PC-3 (cell line): Measurements from ENCODE around the gene NKPD1. TPM values are rescaled to one million over a fixed set of nuclear protein-coding genes. Genes with fewer than 3 reads are reported as not detected.

Experiments used
- ATAC-seq: fragments of 200-7000 bp; cut with Tn5 transposase; 2 replicates; pipeline ENCODE4 v1.9.1; 2020; ENCODE audit warnings: mild to moderate bottlenecking, moderate library complexity
- BruUV-seq: library from RNA; stranded (reverse); fragments of 400-500 nt; replicated peaks from 2 replicates; lab custom pipeline; 2021; lab: Mats Ljungman, UMichigan
- CTCF ChIA-PET: fragments of 300-600 bp; sonication (Branson Sonifier 250); formaldehyde crosslinking; loops from one replicate; lab custom pipeline; 2022; ENCODE audit warnings: antibody characterized with exemption; lab: Charles Lee
- POLR2A ChIA-PET: fragments of 300-600 bp; sonication (Branson Sonifier 250); formaldehyde crosslinking; loops from one replicate; lab custom pipeline; 2022; ENCODE audit warnings: antibody characterized with exemption; ENCODE audit not compliant: unreplicated experiment; lab: Charles Lee
- DNase-seq: peaks from one replicate; pipeline ENCODE4 v3.0.0-alpha.2; 2015
- H2AFZ ChIP-seq: fragments of 300-600 bp; sonication (generic); 2 replicates; pipeline ENCODE4 v1.6.0; 2016; ENCODE audit warnings: antibody characterized with exemption, low read length
- H3F3A ChIP-seq: fragments of 300-600 bp; sonication (generic); one replicate; pipeline ENCODE4 v1.6.0; 2017; ENCODE audit warnings: antibody characterized with exemption, low read length, control low read depth, mild to moderate bottlenecking; ENCODE audit not compliant: unreplicated experiment
- H3K27ac ChIP-seq: fragments of 300-600 bp; sonication (generic); 2 replicates; pipeline ENCODE4 v1.5.1; 2016; ENCODE audit warnings: mild to moderate bottlenecking, low read length
- H3K27me3 ChIP-seq: fragments of 300-600 bp; sonication (generic); 2 replicates; pipeline ENCODE4 v1.6.1; 2016; ENCODE audit warnings: low read length, mixed read lengths
- H3K36me3 ChIP-seq: fragments of 300-600 bp; sonication (generic); 2 replicates; pipeline ENCODE4 v1.6.1; 2016; ENCODE audit warnings: low read depth, mixed run types, low read length, mixed read lengths
- H3K4me1 ChIP-seq: fragments of 300-600 bp; sonication (generic); 2 replicates; pipeline ENCODE4 v1.5.1; 2016; ENCODE audit warnings: low read length; ENCODE audit not compliant: insufficient read depth
- H3K4me2 ChIP-seq: fragments of 300-600 bp; sonication (generic); 2 replicates; pipeline ENCODE4 v1.6.0; 2016; ENCODE audit warnings: low read length
- H3K4me3 ChIP-seq: fragments of 300-600 bp; sonication (generic); 2 replicates; pipeline ENCODE4 v1.5.1; 2016; ENCODE audit warnings: mild to moderate bottlenecking, low read length, mixed read lengths
- H3K79me2 ChIP-seq: fragments of 300-600 bp; sonication (generic); 2 replicates; pipeline ENCODE4 v1.6.1; 2017; ENCODE audit warnings: low read length, mixed read lengths
- H3K9ac ChIP-seq: fragments of 300-600 bp; sonication (generic); 2 replicates; pipeline ENCODE4 v1.6.0; 2016; ENCODE audit warnings: mild to moderate bottlenecking, low read length
- H3K9me2 ChIP-seq: fragments of 300-600 bp; sonication (generic); replicated peaks from 2 replicates; pipeline ENCODE4 v1.6.1; 2016; ENCODE audit warnings: mixed run types, low read length, mixed read lengths
- H3K9me3 ChIP-seq: fragments of 300-600 bp; sonication (generic); 2 replicates; pipeline ENCODE4 v1.6.1; 2016; ENCODE audit warnings: low read length, mixed read lengths
- H4K20me1 ChIP-seq: fragments of 300-600 bp; sonication (generic); 2 replicates; pipeline ENCODE4 v1.6.1; 2016; ENCODE audit warnings: low read length, mixed read lengths
- EZH2 ChIP-seq: fragments of 300-600 bp; sonication (generic); IDR thresholded peaks from one replicate; pipeline ENCODE4 v1.6.1; 2017; ENCODE audit warnings: antibody characterized with exemption, mild to moderate bottlenecking, low read length; ENCODE audit not compliant: unreplicated experiment
- EZH2phosphoT487 ChIP-seq: fragments of 300-600 bp; sonication (generic); IDR thresholded peaks from 2 replicates; pipeline ENCODE4 v1.6.1; 2018; ENCODE audit warnings: mild to moderate bottlenecking, antibody characterized with exemption, low read length, borderline replicate concordance
- intact Hi-C: fragments of 100-400 bp; cut with micrococcal nuclease; formaldehyde crosslinking; loops from 2 replicates; pipeline ENCODE4 v1.9.0; 2023
- total RNA-seq: library from RNA; depleted of rRNA; stranded (reverse); fragments of >200 nt; gene quantifications from 2 replicates; pipeline ENCODE4 v1.2.3, GENCODE V29; 2014
- TF ChIP-seq, protein P1 (sequence below): fragments of 300-600 bp; sonication (generic); conservative IDR thresholded peaks from 2 replicates; pipeline ENCODE4 v1.5.1; 2017; ENCODE audit warnings: antibody characterized with exemption, low read depth, mild to moderate bottlenecking, low read length

Gene NKPD1
- total RNA-seq, 1 experiment from 2014 or later: 1.1 TPM

DNA sequence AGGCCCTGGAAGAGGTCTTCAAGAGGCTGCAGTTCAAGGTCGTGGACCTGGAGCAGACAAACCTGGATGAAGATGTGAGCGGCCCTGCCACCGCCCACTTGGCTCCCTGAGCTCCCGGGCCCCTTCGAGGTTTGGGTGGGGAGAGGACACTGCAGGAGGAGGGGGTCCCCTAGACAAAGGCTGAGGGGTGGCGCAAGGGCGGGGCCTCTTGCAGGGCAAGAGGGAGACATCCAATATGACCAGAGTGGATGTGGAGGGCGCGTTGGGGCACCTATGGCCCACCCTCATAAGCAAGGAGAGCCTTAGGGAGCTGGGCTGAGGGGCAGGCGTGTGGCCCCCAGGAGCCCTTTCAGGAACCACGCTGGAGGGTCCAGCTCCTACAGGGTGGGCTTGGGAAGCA lies 20.2 kb downstream of the NKPD1 start:
- BruUV-seq: no TSS peak
- H3K36me3 ChIP-seq: no peaks in the 10 kb centered on the region
- ATAC-seq: no peak

DNA sequence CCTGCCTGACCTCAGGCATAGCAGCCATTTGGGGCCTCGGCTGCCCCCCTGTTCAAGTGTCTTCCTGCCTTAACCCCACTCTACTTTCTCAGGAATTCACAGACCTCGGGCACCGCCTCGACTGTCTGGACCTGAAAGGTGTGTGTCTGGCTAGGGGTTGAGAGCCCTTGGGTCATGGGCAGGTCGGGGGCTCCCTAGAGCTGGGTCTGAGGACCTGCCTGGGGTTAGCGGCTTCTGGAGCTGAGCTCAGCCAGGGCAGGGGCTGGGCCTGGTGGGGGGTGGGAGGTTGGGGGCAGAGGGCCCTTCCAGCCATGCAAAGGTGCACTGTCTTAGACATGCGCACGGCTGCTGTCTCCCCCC lies 20.7 kb downstream of the NKPD1 start:
- no peak overlapping the region for H2AFZ ChIP-seq
- no peaks in the 10 kb centered on the region for H3K27me3 ChIP-seq
- no peak for DNase-seq
- H3K4me3 ChIP-seq: no peak overlapping the region
- H3F3A ChIP-seq: no peaks in the 10 kb centered on the region
- CTCF ChIA-PET: no interaction called here
- no peak for ATAC-seq
- H3K9me3 ChIP-seq: no peaks in the 10 kb centered on the region
- no peak overlapping the region for H3K27ac ChIP-seq
- no peak overlapping the region for H3K4me2 ChIP-seq
- no peaks in the 10 kb centered on the region for H3K79me2 ChIP-seq
- POLR2A ChIA-PET: no interaction called here
- no peak for TF ChIP-seq EZH2
- TF ChIP-seq, protein P1, sequence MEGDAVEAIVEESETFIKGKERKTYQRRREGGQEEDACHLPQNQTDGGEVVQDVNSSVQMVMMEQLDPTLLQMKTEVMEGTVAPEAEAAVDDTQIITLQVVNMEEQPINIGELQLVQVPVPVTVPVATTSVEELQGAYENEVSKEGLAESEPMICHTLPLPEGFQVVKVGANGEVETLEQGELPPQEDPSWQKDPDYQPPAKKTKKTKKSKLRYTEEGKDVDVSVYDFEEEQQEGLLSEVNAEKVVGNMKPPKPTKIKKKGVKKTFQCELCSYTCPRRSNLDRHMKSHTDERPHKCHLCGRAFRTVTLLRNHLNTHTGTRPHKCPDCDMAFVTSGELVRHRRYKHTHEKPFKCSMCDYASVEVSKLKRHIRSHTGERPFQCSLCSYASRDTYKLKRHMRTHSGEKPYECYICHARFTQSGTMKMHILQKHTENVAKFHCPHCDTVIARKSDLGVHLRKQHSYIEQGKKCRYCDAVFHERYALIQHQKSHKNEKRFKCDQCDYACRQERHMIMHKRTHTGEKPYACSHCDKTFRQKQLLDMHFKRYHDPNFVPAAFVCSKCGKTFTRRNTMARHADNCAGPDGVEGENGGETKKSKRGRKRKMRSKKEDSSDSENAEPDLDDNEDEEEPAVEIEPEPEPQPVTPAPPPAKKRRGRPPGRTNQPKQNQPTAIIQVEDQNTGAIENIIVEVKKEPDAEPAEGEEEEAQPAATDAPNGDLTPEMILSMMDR: no peak
- TF ChIP-seq EZH2phosphoT487: no peak
- BruUV-seq: no TSS peak
- no peak overlapping the region for H3K9ac ChIP-seq
- no peaks in the 10 kb centered on the region for H3K9me2 ChIP-seq
- no peaks in the 10 kb centered on the region for H4K20me1 ChIP-seq
- intact Hi-C loops: no loop called here
- no peaks in the 10 kb centered on the region for H3K36me3 ChIP-seq
- no peaks in the 10 kb centered on the region for H3K4me1 ChIP-seq

More for the DNA sequence above, 20.2 kb downstream of the NKPD1 start:
- POLR2A ChIA-PET: no interaction called here
- Histone ChIP-seq H3K79me2 (no peaks in the 10 kb centered on the region), H3K9me3 (no peaks in the 10 kb centered on the region), H3K27ac (no peak overlapping the region), H4K20me1 (no peaks in the 10 kb centered on the region), H3K9me2 (no peaks in the 10 kb centered on the region), H2AFZ (no peak overlapping the region), H3K9ac (no peak overlapping the region), H3K4me2 (no peak overlapping the region), H3K27me3 (no peaks in the 10 kb centered on the region), H3K4me3 (no peak overlapping the region), H3F3A (no peaks in the 10 kb centered on the region), H3K4me1 (no peaks in the 10 kb centered on the region)
- TF ChIP-seq, protein P1: no peak
- TF ChIP-seq EZH2phosphoT487 (no peak), EZH2 (no peak)
- no peak for DNase-seq
- intact Hi-C loops: no loop called here
- CTCF ChIA-PET: no interaction called here

DNA sequence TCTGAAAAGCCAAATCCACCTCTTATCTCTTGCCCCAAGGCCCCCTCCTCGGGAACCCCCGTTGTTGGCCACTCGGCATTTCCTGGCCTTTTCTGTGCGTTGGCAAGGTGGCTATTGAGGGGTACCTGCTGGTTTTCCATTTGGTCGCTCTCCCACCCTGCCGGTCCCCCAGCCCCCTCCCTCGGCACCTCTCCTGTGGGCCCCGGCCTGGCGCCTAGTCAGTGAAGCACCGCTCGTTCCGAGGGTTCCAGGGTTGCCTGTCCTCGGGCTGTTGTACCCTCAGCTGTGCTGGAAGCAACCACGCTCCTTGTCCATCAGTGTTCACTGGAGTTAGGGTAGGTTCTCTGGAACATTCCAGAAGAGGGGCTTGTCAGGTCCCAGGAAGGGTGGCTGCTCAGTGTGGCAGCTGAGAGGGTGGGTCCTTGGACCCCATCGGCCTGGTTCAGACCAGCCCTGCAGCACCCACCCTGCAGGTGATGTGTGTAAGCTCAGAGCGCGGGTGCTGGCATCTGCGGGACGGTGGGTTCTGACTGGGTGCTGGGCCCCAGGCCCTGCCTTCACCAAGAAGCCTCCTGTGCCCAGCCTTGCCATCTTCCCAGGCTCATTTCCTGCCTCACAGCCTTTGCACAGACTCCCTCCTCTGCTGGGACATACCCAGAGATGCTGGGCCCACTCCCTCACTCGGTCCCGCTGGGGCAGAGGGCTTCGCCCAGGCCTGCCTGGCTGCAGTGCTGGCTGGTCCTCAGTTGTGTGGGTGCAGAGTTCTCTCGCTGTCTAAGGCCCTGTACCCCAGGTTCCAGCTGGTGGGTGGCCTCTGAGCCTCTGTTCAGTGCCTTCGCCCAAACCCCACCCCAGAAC lies 21.3 kb downstream of the NKPD1 start:
- intact Hi-C loops: no loop called here
- no peak overlapping the region for H3K9ac ChIP-seq
- H3K79me2 ChIP-seq: no peaks in the 10 kb centered on the region
- CTCF ChIA-PET: no interaction called here
- TF ChIP-seq, protein P1: no peak
- TF ChIP-seq EZH2phosphoT487 (no peak), EZH2 (no peak)
- H3K9me2 ChIP-seq: no peaks in the 10 kb centered on the region
- no peak for ATAC-seq
- H3K4me1 ChIP-seq: no peaks in the 10 kb centered on the region
- no TSS peak for BruUV-seq
- H3K4me3 ChIP-seq: no peak overlapping the region
- no peaks in the 10 kb centered on the region for H3K36me3 ChIP-seq
- no peak for DNase-seq
- no peaks in the 10 kb centered on the region for H3K27me3 ChIP-seq
- H3K4me2 ChIP-seq: no peak overlapping the region
- H3F3A ChIP-seq: no peaks in the 10 kb centered on the region
- H4K20me1 ChIP-seq: no peaks in the 10 kb centered on the region
- H3K9me3 ChIP-seq: no peaks in the 10 kb centered on the region
- POLR2A ChIA-PET: no interaction called here
- no peak overlapping the region for H2AFZ ChIP-seq
- no peak overlapping the region for H3K27ac ChIP-seq
